H1 (cell line): Measurements from ENCODE around the gene DPP4. TPM values are rescaled to one million over a fixed set of nuclear protein-coding genes. Genes with fewer than 3 reads are reported as not detected.
A peak's percentile ranks its signal among the peaks of the same experiment; 100 is the strongest.

Source experiments
- CTCF ChIA-PET: fragments of 300-600 bp; sonication (Branson Sonifier 250); formaldehyde crosslinking; loops from one replicate; lab custom pipeline; 2021; ENCODE audit not compliant: partially characterized antibody; lab: Charles Lee
- POLR2A ChIA-PET: fragments of 300-600 bp; sonication (Branson Sonifier 250); formaldehyde crosslinking; loops from one replicate; lab custom pipeline; 2021; ENCODE audit warnings: inconsistent platforms; ENCODE audit not compliant: partially characterized antibody; lab: Charles Lee
- DNase-seq, 2 experiments: peaks; one replicate each; pipeline versions ENCODE4 v3.0.0 to v3.0.0-alpha.2; 2010 to 2022; ENCODE audit warnings: low spot score in 2 of 2, low read depth in 1 of 2, mixed read lengths in 1 of 2
- FAIRE-seq: peaks from 2 replicates; lab custom pipeline; 2011; peaks lifted over from hg19 to GRCh38; lab: Jason Lieb, UNC
- H2AFZ ChIP-seq: 2 replicates; pipeline ENCODE4 v1.8.1; 2012; ENCODE audit warnings: low read length, inconsistent platforms
- H2AK5ac ChIP-seq: 2 replicates; pipeline ENCODE4 v1.6.1; 2013; ENCODE audit warnings: low read depth, low read length
- H2BK120ac ChIP-seq: replicated peaks from 2 replicates; pipeline ENCODE3; 2013; ENCODE audit warnings: low read depth, low read length, inconsistent platforms
- H2BK12ac ChIP-seq: 2 replicates; pipeline ENCODE4 v1.6.1; 2013; ENCODE audit warnings: low read depth, low read length
- H2BK15ac ChIP-seq: 2 replicates; pipeline ENCODE4 v1.6.1; 2013; ENCODE audit warnings: low read length
- H2BK20ac ChIP-seq: 2 replicates; pipeline ENCODE4 v1.6.1; 2013; ENCODE audit warnings: low read length
- H2BK5ac ChIP-seq: 2 replicates; pipeline ENCODE4 v1.6.1; 2013; ENCODE audit warnings: low read depth, low read length
- H3K14ac ChIP-seq: 2 replicates; pipeline ENCODE4 v1.6.1; 2013; ENCODE audit warnings: inconsistent platforms; ENCODE audit not compliant: insufficient read length
- H3K18ac ChIP-seq: 2 replicates; pipeline ENCODE4 v1.6.1; 2013; ENCODE audit warnings: low read length; ENCODE audit errors: extremely low read depth
- H3K23ac ChIP-seq: 2 replicates; pipeline ENCODE4 v1.6.1; 2013; ENCODE audit warnings: inconsistent platforms; ENCODE audit not compliant: insufficient read length
- H3K23me2 ChIP-seq: 2 replicates; pipeline ENCODE4 v1.6.1; 2013; ENCODE audit warnings: low read depth, low read length
- H3K27ac ChIP-seq: 2 replicates; pipeline ENCODE4 v1.6.1; 2011; ENCODE audit warnings: low read depth, low read length, inconsistent platforms
- H3K27me3 ChIP-seq, 4 experiments: replicated peaks in 1 of 4; 1 replicate in 1 of 4; 2 replicates in 3 of 4; pipeline versions ENCODE4 v1.6.1 to v1.8.1; 2011 to 2013; ENCODE audit warnings: low read length in 3 of 4, mild to moderate bottlenecking in 3 of 4, inconsistent platforms in 2 of 4, mixed read lengths in 2 of 4, moderate library complexity in 1 of 4; ENCODE audit not compliant: control insufficient read depth in 3 of 4, insufficient read depth in 3 of 4; ENCODE audit errors: extremely low read depth in 1 of 4
- H3K36me3 ChIP-seq, 4 experiments: 2 replicates each; pipeline versions ENCODE4 v1.6.1 to v1.8.1; 2011 to 2013; ENCODE audit warnings: mild to moderate bottlenecking in 4 of 4, low read length in 3 of 4, moderate library complexity in 2 of 4, control low read depth in 1 of 4, inconsistent platforms in 1 of 4; ENCODE audit not compliant: insufficient read depth in 4 of 4, control insufficient read depth in 2 of 4
- H3K4ac ChIP-seq: replicated peaks from 2 replicates; pipeline ENCODE3; 2013; ENCODE audit warnings: low read length, low read depth, mixed read lengths, inconsistent platforms; ENCODE audit not compliant: insufficient read length
- H3K4me1 ChIP-seq, 4 experiments: replicated peaks in 1 of 4; 1 replicate in 1 of 4; 2 replicates in 3 of 4; pipeline versions ENCODE4 v1.6.1 to v1.8.1; 2011 to 2013; ENCODE audit warnings: low read length in 3 of 4, inconsistent platforms in 2 of 4, mixed read lengths in 1 of 4; ENCODE audit not compliant: insufficient read depth in 4 of 4, control insufficient read depth in 3 of 4
- H3K4me2 ChIP-seq, 2 experiments: 2 replicates each; pipeline versions ENCODE4 v1.6.1 to v1.8.1; 2011 to 2013; ENCODE audit warnings: low read depth in 2 of 2, low read length in 2 of 2, control low read depth in 1 of 2, inconsistent platforms in 1 of 2, mild to moderate bottlenecking in 1 of 2; ENCODE audit not compliant: insufficient read depth in 1 of 2
- H3K4me3 ChIP-seq, 4 experiments: fragments of 200-600, 300-600 bp in 1 of 4; sonication (generic), shearing (Covaris generic), sonication (Bioruptor Twin) in 1 of 4; 2 replicates each; pipeline versions ENCODE4 v1.5.1 to v1.8.1; 2011 to 2016; ENCODE audit warnings: low read length in 4 of 4, low read depth in 3 of 4, control low read depth in 2 of 4, inconsistent platforms in 2 of 4, mild to moderate bottlenecking in 2 of 4, mixed read lengths in 1 of 4, moderate library complexity in 1 of 4; ENCODE audit not compliant: insufficient read depth in 2 of 4; ENCODE audit errors: extremely low read depth in 1 of 4
- H3K56ac ChIP-seq: replicated peaks from 2 replicates; pipeline ENCODE3; 2013; ENCODE audit warnings: low read depth, mild to moderate bottlenecking, mixed read lengths, low read length, inconsistent platforms; ENCODE audit not compliant: insufficient read length
- H3K79me1 ChIP-seq: 2 replicates; pipeline ENCODE4 v1.6.1; 2013; ENCODE audit warnings: low read depth, low read length, control low read depth
- H3K79me2 ChIP-seq, 2 experiments: 2 replicates each; pipeline versions ENCODE4 v1.6.1 to v1.8.1; 2012 to 2013; ENCODE audit warnings: low read length in 2 of 2, mild to moderate bottlenecking in 2 of 2, inconsistent platforms in 1 of 2; ENCODE audit not compliant: insufficient read depth in 2 of 2, control insufficient read depth in 1 of 2
- H3K9ac ChIP-seq, 4 experiments: replicated peaks in 1 of 4; 1 replicate in 1 of 4; 2 replicates in 3 of 4; pipeline versions ENCODE4 v1.6.1 to v1.8.1; 2011 to 2013; ENCODE audit warnings: low read depth in 3 of 4, low read length in 3 of 4, control low read depth in 2 of 4, mild to moderate bottlenecking in 2 of 4, moderate library complexity in 2 of 4, inconsistent platforms in 1 of 4; ENCODE audit errors: extremely low read depth in 1 of 4
- H3K9me3 ChIP-seq, 2 experiments: 2 replicates each; pipeline versions ENCODE4 v1.6.1 to v1.8.1; 2012 to 2013; ENCODE audit warnings: mild to moderate bottlenecking in 2 of 2, moderate library complexity in 2 of 2, control low read depth in 1 of 2, inconsistent platforms in 1 of 2, low read depth in 1 of 2, low read length in 1 of 2, mixed read lengths in 1 of 2; ENCODE audit not compliant: insufficient read depth in 2 of 2
- H4K20me1 ChIP-seq, 2 experiments: replicated peaks in 1 of 2; 2 replicates each; pipeline versions ENCODE3 to v1.8.1; 2011 to 2013; ENCODE audit warnings: inconsistent platforms in 2 of 2, low read length in 2 of 2, mild to moderate bottlenecking in 1 of 2; ENCODE audit not compliant: insufficient read depth in 2 of 2, control insufficient read depth in 1 of 2
- H4K5ac ChIP-seq: 2 replicates; pipeline ENCODE4 v1.6.1; 2013; ENCODE audit warnings: low read length, low read depth, mixed read lengths, inconsistent platforms; ENCODE audit not compliant: insufficient read length
- H4K8ac ChIP-seq: 2 replicates; pipeline ENCODE4 v1.8.0; 2013; ENCODE audit warnings: mild to moderate bottlenecking, moderate library complexity, low read length, inconsistent platforms; ENCODE audit not compliant: insufficient read depth; ENCODE audit errors: extremely low read depth
- H4K91ac ChIP-seq: replicated peaks from 2 replicates; pipeline ENCODE3; 2013; ENCODE audit warnings: low read length, mixed read lengths, inconsistent platforms; ENCODE audit not compliant: insufficient read length
- CREB1 ChIP-seq: IDR thresholded peaks from 2 replicates; pipeline ENCODE4 v1.6.1; 2012; ENCODE audit warnings: inconsistent platforms
- EGR1 ChIP-seq: IDR thresholded peaks from 2 replicates; pipeline ENCODE4 v1.6.1; 2011; ENCODE audit warnings: low read depth, low read length, borderline replicate concordance
- EP300 ChIP-seq, 2 experiments: IDR thresholded peaks; 1 replicate in 1 of 2; 2 replicates in 1 of 2; pipeline ENCODE4 v1.6.1; 2011 to 2012; ENCODE audit warnings: low read depth in 2 of 2, low read length in 2 of 2, mild to moderate bottlenecking in 2 of 2, borderline replicate concordance in 1 of 2, inconsistent platforms in 1 of 2, moderate library complexity in 1 of 2
- EZH2 ChIP-seq: fragments of 200-600 bp; sonication (generic); IDR thresholded peaks from 2 replicates; pipeline ENCODE4 v1.7.1; 2012; ENCODE audit warnings: low read depth, mild to moderate bottlenecking, moderate library complexity, low read length, inconsistent platforms; ENCODE audit not compliant: severe bottlenecking
- whole genome bisulfite sequencing, 2 experiments: shearing (Covaris generic) in 1 of 2; methylation state at CpG; one replicate each; pipeline versions ENCODE4 v1.1.6 to v1.1.7; 2013 to 2015; ENCODE audit warnings: low lambda C conversion rate in 2 of 2, mixed read lengths in 2 of 2, inconsistent platforms in 1 of 2, low coverage in 1 of 2, missing lambda C conversion rate in 1 of 2; ENCODE audit not compliant: insufficient replicate concordance in 2 of 2, insufficient coverage in 1 of 2, insufficient read length in 1 of 2; ENCODE audit errors: extremely low coverage in 1 of 2, missing lambda C conversion rate in 1 of 2; 5-methylcytosine and 5-hydroxymethylcytosine counted together
- polyA plus RNA-seq, 7 experiments: library from polyadenylated mRNA; depleted of rRNA in 3 of 7; stranded (reverse) in 5 of 7; unstranded in 2 of 7; fragments of >200 nt in 5 of 7; fragments of 200-250 nt in 2 of 7; gene quantifications; 1 replicate in 5 of 7; 2 replicates in 1 of 7; 4 replicates in 1 of 7; pipeline versions ENCODE4 v1.2.1 to v1.2.3, GENCODE V29; 2011 to 2013; ENCODE audit warnings: missing spikeins in 2 of 7, mixed read lengths in 2 of 7
- total RNA-seq: library from RNA; stranded (reverse); fragmentation: NEBNext Ultra II Directional; extraction: Animal tissue kit (Norgen Biotek cat#: 25700); gene quantifications from 2 replicates; pipeline ENCODE4 v1.2.1, GENCODE V29; 2021

DPP4 gene
- total and polyA plus RNA-seq, 2 of the 8 experiments (the other 6 are each of a cell fraction or from before 2014, with no cell fraction given): 1.3 to 3.1 TPM

DNA sequence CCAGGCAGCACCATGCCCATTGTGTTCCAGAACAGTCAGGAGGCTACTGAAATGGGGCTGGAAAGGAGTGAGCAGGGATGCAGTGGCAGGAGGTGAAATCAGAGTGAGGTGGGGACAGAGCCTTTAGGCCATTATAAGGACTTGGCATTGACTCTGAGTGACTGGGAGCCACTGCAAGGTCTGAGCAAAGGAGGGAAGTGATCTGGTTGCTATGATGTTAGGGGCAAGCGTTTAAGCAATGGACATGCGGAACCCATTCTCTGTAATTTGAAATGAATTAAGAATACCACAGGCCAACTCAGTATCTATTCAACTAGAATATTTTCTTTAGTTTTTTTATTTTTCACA lies 98.2 kb downstream of the DPP4 start:
- H3K79me1 ChIP-seq: no peaks in the 10 kb centered on the region
- H2BK5ac ChIP-seq: no peak overlapping the region
- ChIA-PET POLR2A (no interaction called here), CTCF (no interaction called here)
- no peak overlapping the region for H3K4me2 ChIP-seq
- no peaks in the 10 kb centered on the region for H3K23me2 ChIP-seq
- H3K18ac ChIP-seq: no peak overlapping the region
- no peaks in the 10 kb centered on the region for H3K36me3 ChIP-seq
- no peak overlapping the region for H4K5ac ChIP-seq
- no peak overlapping the region for H3K14ac ChIP-seq
- no peak overlapping the region for H3K9ac ChIP-seq
- H3K27ac ChIP-seq: no peak overlapping the region
- no peak overlapping the region for H4K8ac ChIP-seq
- no peaks in the 10 kb centered on the region for H3K79me2 ChIP-seq
- no peaks in the 10 kb centered on the region for H3K27me3 ChIP-seq
- no peak overlapping the region for H3K4ac ChIP-seq
- H2AK5ac ChIP-seq: no peak overlapping the region
- H3K4me1 ChIP-seq: peaks cover 0 to 2% (median 0%) of the 10 kb centered on the region in 4 experiments; a peak in 2 of 7 replicates
- 93% methylated on average over 2 of the region's 2 CpGs; no CpG with 5 or more reads in 1 of the 2 experiments for WGBS, 2 experiments
- FAIRE-seq: no peak
- H4K91ac ChIP-seq: no peak overlapping the region
- no peak for DNase-seq
- no peak overlapping the region for H3K4me3 ChIP-seq
- H4K20me1 ChIP-seq: no peaks in the 10 kb centered on the region
- H2BK20ac ChIP-seq: no peak overlapping the region
- no peak overlapping the region for H2BK120ac ChIP-seq
- H2AFZ ChIP-seq: 0 out of 2 replicates have a peak overlapping the region, but pooled peaks have one; percentile 57
- H3K23ac ChIP-seq: no peak overlapping the region
- no peak overlapping the region for H3K56ac ChIP-seq
- TF ChIP-seq EZH2 (no peak), EGR1 (no peak), CREB1 (no peak), EP300 (IDR thresholded peaks at IDR 0.05; ENCODE audit: borderline replicate concordance in 1 of 2, low read depth in 2 of 2, low read length in 2 of 2) (no peak)
- no peaks in the 10 kb centered on the region for H3K9me3 ChIP-seq
- H2BK12ac ChIP-seq: no peak overlapping the region
- H2BK15ac ChIP-seq: no peak overlapping the region
